ENCODE results near the gene HERC3.
"Not testable (repeated sequence)": the region's sequence is repeated elsewhere in the genome, so short reads cannot be mapped to it uniquely, and the experiment has no call there.

The HERC3 gene

DNA sequence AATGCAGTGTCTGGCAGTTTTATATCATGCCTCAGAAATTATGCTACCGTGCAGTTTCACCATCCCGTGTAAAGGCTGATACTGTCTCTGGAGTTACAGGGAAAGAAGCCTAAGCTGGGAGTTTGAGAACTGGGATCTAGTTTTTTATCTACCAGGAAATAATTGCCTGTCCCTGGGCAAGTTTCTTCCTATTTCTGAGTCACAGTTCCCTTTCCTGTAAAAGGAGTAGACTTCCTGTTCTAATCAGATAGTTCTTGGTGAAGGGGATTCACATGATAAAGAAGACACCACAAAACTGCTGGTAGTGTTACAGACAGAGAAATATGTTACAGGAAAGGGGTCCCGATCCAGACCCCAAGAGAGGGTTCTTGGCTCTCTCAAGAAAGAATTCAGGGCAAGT lies 17.1 kb downstream of the HERC3 start:
- ATAC-seq (no peak), DNase-seq (no peak)

DNA sequence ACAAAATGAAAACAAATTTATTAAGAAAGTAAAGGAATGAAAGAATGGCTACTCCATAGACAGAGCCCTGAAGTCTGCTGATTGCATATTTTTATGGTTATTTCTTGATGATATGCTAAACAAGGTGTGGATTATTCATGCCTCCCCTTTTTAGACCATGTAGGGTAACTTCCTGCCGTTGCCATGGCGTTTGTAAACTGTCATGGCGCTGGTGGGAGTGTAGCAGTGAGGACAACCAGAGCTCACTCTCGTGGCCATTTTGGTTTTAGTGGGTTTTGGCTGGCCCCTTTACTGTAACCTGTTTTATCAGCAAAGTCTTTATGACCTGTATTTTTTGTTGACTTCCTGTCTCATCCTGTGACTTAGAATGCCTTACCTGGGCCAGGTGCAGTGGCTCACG lies 17.5 kb downstream of the HERC3 start:
- DNase-seq: peak; percentile 24
- ATAC-seq: not testable (repeated sequence)

DNA sequence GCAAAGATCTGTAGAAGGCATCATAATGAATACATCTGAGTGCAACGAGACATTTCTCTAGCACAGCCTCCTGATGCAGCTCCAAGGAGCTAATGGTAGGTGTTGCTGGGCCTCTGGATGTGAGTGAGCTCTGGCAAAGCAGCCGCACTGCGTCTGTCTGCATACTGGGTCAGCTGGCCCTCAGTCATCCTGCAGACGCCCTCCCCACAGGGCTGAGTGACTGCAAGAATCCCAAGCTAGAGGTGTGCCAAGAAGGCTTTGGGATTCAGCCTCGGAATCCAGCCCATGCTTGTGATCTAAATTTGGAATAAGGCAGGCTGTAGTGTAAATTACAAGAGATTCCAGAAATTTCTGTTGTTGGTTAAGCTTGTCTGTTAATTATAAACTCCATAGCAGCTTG lies 18.5 kb downstream of the HERC3 start:
- ATAC-seq (no peak), DNase-seq (no peak)

DNA sequence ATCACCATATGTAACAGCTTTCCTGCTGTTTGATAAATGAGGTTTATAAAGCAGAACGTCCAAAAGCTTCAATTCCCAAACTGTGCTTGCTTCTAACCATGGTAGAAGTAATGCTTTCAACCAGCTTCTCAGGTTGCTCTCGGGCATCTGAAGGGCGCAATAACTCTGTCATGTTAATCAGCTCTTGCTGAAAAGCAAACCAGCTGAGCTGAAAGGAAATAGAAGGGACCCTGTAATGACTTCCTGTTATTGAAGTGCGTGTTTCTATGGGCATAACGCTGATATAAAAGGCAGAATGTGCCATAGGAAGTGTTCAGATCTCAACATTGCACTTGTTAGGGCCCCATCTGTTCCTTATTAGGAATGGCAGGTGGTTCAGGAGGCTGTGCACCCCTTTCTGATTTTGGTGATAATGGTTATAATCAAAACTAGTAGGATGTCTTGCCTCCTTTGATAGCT lies 21.2 kb downstream of the HERC3 start:
- peak; percentile 50 for ATAC-seq
- DNase-seq: peak; percentile 16

DNA sequence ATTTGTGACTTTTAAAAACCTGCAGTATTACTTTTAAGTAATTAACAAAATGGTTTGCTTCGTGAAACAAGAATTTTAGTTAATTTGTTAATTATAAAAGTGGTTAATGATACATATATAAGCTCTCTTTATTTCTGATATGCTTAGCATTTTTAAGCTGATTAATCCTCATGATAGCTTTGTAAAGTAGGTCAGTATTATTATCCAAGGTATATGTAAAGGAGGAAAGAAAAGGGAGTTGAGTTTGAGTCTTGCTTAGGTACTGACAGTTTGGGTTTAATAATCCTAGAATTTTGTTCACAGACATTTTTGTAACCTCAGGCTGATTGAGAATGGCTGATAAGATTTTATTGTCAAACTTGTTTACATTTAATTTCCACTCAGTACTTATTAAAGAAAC lies 21.8 kb downstream of the HERC3 start:
- no peak for DNase-seq
- ATAC-seq: no peak

DNA sequence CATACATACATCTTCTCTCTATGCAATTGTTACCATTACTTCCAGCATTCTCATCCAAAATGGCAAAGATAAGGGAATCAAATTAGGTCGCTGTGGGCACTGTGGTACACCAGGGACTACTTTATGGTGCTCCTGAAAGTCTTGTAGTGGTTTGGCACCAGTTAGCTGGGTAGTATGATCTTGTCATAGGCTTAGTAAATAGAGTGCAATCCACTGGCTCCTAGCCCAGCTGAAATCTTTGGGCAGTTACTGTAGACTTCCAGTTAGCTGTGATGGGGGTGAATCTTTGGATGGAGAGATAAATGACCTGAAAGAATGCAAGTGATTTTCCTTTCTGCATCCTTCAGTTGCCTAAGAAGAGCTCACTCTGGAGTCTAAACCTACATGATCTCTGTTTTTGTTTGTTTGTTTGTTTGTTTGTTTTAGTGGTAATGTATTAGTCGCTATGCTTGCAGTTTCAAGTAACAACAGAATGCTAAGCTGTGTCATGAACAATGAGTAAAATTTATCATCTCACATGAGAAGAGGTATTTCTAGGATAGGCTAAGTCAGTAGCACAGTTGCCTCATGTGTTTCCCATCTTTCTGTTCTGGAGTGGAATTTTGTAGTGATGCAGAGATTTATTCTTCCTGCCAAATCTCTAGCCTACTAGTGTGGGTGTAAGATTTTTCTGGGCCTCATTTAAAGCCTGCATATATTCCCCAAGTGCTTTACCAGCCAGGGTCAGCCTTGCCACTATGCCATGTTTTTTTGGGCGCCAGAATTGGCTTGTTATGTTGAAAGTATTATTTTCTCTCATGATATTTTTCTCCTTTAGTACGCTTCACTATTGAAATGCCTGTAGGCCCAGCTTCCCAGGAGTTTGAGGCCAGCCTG lies 24.2 kb downstream of the HERC3 start:
- DNase-seq (no peak), ATAC-seq (no peak)

DNA sequence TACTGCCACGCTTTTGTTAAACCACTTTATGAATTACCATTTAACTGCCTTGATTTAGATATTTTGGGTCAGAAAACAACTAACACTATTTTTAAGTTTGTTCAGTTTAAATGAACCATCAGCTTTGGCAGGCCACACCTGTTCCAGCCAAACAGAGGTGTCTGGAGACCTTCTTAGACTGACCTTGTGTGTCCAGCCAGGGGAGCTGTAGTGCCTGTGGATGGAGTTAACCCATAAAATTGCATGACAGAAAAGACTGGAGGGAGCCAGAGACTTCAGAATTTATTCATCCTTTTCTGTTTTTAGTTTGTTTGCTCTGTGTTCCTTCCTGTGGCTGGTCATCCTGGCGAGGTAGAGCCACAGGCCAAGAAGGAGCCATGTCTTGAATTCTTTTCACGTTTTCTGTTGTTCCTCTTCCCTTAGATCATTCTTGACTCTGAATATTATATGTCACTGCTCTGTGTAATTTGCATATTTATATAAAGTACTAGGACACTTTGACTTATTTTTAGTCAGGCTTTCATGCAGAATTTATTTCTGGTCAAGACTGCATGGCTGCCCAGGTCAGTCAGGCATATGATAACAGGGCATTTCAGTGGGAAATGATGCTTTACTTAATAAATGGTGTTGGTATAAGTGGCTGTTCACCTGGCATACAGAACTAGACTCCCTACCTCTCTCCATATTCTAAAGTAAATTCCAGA lies 26.7 kb downstream of the HERC3 start:
- DNase-seq (no peak), ATAC-seq (no peak)

DNA sequence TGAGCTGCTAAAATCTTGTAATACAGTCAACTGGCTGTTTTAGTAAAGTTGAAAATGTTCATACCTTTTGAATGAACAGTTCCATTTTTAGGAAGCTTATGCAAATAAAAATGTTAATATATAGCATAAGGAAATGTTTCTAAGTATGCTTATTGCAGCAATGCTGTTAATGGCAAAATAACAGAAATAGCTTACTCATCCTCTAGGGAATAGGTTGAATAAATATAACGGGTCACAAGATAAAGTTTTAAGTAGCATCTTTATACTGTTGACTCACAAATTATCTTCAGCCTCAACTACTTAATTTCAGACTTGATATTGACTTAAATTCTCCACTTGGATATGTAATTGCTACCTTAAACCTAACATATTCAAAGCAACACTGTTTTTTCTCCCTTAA lies 27.7 kb downstream of the HERC3 start:
- DNase-seq (no peak), ATAC-seq (no peak)

DNA sequence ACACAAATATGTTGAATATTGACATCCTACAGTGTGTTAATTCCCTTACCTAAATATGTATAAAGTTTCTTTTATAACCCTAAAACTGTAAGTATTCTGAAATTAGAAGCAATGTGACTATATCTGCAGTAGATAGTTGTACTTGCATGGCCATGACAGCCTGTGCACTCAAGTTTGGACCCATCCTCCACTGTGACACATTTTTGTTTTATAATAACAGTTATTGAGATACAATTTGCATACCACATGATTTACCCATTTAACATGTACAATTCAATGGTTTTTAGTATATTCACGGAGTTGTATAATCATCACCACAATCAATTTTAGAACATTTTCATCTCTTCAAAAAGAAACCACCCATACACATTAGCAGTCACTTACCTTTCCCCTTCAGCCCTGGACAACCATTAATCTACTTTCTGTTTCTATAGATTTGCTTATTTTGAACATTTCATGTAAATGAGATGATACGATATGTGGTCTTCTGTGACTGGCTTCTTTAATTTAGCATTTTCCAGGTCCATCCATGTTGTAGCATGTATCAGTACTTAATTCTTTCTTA lies 29.6 kb downstream of the HERC3 start:
- DNase-seq (no peak), ATAC-seq (no peak)

DNA sequence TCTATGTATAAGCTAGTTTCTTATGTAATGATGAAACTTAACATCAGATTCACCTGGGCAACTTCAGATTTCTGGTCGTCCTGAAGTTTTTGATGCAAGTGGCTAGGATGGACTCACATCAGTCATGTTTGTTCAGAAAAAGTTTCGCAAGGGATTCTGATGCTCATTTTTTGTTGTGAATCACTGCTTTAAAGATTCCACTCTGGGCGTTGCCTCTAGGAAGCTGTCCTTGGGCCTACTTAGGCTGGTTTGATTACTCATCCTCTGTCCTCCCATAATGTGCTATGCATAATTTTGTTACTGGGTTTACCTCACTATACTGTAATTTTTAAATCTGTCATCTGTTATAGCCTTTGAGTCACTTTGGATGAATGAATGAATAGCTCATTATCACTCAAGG lies 30.8 kb downstream of the HERC3 start:
- DNase-seq: no peak
- peak; percentile 52 for ATAC-seq

DNA sequence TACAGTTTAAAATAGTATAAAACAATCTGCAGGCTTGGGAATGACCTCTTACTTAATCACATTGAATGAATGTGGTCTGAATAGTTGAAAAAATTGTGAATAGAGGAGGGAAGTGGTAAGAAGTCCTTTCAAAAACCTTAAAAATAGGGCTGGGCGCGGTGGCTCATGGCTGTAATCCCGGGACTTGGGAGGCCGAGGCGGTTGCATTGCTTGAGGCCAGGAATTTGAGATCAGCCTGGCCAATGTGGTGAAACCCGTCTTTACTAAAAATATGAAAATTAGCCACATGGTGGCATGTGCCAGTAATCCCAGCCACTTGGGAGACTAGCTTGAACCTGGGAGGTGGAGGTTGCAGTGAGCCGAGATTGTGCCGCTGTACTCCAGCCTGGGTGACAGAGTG lies 36.5 kb downstream of the HERC3 start:
- DNase-seq (no peak), ATAC-seq (no peak)

DNA sequence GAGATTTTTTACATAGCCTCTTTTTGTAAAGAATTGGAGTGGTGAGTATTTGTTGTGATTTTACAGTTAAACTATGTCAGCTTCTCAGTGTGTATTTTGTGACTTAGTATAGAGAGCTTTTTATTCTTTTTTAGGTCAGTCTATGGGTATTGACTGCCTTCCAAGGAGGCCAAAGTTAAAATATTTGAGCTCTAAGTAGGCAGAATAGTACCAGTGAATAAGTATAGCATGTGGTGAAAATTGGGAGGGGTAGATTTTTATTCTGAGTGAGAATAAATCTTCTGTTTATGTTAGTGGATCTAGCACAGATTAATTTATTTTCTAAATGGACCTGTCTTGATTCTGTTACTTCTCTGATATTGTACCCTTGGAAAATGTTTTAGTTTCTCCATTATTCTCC lies 37.5 kb downstream of the HERC3 start:
- ATAC-seq: no peak
- DNase-seq: no peak

DNA sequence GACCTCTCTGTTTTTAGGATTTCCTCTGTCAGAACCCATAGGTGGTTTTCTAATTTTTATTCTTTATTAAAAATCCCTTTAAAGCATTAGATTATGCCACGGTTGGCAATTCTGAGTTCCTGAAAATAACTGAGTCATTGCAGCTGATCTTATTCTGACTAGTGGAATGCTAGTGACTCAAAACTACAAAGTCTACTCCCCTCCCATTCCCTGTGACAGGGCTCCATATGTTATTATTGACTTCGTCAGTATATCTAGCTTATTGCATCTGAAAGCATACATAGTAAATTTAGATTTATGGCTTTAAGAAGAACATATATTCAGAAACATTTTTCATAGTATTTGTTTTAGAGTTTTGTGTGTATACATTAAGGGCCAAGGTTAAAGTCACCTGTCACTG lies 38.5 kb downstream of the HERC3 start:
- DNase-seq: no peak
- ATAC-seq: peak; percentile 28

DNA sequence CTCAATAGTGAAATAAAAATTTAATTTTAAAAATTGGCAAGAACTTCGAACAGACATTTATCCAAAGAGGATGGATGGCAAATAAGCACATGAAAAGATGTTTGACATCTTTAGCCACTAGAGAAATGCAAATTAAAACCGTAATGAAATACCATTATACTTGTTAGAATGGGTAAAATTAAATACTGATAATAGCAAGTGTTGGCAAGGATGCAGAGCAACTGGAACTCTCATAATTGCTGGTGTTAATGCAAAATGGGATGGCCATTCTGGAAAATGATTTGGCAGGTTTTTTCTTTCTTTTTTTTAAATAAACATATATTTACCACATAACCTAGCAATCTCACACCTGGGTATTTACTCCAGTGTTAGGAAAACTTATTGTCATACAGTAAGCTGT lies 51.7 kb downstream of the HERC3 start:
- DNase-seq (no peak), ATAC-seq (no peak)

DNA sequence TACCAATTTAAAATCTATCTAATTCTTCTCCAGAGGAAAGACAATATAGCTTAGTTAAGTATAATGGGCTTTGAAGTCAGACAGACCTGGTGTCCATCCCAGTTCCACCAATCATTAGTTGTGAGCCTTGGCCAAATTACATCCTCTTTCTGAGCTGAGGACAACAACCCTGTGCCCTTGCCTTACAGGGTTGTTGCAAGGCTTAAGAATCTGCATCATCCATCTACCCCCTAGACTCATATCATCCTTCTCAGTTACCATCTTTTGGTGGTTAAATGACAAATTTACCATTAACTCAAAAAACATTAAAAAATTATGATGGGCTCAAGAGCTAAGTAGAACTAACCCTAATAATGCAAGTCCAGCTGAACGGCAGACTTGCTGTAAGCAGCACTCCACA lies 53.7 kb downstream of the HERC3 start:
- ATAC-seq (no peak), DNase-seq (no peak)

DNA sequence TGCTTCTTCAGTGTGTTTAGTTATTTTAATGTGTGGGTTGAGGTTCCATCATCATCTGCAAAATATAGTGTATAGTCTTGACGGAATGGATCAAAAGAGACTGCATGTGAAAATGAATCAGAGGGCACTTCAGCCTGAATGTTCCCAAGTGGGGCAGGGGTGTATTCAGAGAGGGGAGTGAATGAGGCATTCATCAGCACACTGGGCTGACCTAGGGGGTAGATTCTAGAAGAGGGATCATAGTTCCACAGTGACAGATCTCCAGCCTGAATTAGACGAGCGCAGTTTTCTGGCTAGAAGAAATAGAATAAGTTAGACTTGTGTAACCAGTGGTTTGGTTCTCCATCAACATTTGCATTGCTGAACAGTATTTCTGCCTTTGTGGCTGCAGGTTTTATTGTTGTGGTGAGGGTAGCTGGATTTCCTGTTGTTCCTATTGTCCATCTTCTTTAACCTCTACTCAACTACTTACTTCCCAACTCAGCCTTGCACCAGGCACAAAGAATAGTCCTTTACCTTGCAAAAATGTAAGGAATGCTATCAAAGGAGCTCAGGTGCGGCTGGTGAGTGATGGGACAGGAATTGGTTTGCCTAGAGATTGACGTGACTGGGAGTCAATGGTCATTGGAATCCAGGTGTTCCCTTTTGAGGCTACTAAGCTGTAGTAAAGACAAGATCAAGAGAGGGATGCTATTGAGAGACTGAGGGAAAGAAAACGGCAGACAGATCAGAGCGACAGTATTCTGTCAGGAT lies 54.4 kb downstream of the HERC3 start:
- DNase-seq (no peak), ATAC-seq (no peak)

DNA sequence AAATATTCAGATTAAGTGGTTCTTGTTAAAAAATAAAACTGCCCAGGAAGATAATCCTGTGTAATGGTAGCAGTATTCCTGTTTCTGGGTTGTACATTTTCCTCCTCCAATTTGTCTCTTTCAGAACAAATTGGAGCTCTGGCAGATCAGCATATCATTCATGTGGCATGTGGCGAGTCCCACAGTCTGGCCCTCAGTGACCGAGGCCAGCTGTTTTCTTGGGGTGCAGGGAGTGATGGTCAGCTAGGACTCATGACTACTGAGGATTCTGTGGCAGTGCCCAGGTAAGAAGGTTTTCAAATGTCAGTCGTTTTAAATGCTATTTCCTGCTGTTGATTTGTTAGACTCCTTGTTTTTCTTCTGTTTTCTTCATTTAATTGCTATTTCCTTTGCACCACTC lies 57.4 kb downstream of the HERC3 start:
- DNase-seq: no peak
- ATAC-seq: no peak

DNA sequence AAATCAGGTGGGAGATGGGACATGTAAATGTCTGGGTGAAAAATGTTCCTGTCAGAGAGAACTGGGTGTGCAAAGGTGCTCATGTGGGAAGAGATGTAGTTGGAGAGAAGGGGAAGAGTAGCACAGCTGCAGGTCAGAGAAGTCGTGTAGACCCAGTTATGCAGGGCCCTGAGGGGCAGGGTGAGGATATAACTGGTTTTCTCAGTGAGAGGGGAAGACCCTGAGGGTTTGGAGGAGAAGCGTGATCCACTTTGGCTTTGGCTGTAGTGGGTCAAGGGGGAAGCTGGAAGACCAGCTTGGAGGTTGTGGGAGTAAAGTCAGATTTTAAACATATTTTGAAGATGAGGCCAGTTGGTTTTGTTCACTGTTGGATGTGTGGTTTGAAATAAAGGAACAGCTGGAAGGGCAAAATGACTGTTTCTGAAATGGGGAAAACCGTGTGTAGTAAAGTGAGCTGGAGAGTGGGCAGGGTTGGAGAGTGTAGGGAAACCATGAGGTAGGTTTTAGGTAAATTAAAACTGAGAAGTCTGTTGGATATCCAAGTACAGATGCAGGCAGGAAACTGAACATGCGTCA lies 61.2 kb downstream of the HERC3 start:
- no peak for ATAC-seq
- no peak for DNase-seq

DNA sequence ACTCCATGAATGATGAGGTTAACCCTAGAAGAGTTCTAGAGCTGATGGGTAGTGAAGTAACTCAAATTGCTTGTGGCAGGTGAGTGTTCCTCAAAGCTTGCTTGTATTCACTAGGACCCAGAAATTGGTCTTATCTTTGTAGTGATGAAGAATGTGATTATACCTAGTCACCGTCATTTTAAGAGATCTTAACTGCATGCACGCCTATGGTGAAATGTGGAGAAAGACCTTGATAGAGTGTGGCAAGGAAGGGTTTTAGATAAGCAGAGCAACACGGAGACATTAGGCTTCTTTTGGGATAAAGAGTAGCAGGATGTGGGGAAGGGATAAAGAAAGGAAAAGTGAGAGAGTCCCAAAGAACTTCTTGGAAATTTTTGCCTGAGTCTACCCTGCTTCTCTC lies 62.9 kb downstream of the HERC3 start:
- no peak for ATAC-seq
- no peak for DNase-seq

DNA sequence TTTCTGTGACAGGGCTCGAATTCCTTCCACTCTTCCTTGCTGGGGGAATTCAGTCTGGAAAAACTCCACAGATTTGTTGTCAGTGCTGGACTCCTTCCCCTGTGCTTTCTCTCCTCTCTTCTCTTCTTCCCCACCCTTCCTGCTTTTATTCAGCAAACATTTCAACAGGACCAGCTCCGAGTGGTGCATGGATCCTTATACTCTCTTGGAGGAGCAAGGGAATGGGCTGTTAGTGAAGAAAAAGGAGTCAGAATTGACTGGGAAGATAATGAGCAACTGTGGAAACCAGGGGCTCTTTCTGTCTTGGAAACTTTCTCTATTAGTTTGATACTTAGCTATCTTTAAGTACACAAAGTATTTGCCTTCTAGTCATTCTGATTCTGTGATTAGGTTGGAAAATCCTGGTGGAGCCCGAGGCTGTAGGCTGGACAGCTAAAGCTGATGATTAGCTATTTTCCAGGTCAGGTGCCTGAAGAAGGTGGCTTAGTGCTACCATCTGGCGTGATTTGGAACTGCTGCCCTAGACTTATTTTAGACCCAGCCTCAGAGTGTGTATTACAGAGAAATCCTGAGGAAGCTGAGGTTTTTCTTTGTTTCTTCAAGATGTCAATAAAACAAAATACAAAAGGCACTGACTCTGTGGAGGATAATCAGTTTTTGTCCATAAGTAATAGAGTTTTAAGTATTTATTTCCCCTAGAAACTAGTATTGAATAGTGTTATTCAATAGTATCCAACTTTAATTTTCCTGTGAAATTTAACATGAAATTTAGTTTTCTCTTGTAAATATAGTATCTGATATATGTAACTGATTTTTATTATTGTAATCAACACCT lies 67.0 kb downstream of the HERC3 start:
- DNase-seq (peak; percentile 17), ATAC-seq (peak; percentile 77)

DNA sequence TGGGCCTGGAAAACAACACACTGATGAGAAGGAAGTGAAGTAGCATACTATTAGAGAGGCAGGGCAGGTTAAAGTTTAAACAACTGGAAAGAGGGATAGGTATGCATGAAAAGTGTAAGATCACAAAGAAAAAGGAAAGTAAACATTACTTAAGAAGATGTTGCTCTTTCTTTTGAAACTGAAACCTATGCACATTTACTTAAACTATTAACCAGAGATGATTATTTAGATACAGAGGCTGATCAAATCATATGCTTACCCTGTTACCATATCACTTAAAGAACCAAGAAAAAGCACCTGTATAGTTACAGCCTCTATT lies 67.6 kb downstream of the HERC3 start:
- no peak for DNase-seq
- no peak for ATAC-seq
